Fibroblast of lung (primary cell): ENCODE results near the gene ENDOD1. TPM values are rescaled to one million over a fixed set of nuclear protein-coding genes. Genes with fewer than 3 reads are reported as not detected.

Source experiments
- DNase-seq, 2 donors: peaks; one replicate each; pipeline versions ENCODE4 v3.0.0 to v3.0.0-alpha.2; 2010; ENCODE audit warnings: low read depth in 2 of 2
- H2AFZ ChIP-seq: 2 replicates; pipeline ENCODE4 v1.5.1; 2012; ENCODE audit warnings: low read length, control low read depth, inconsistent platforms
- H3K27ac ChIP-seq: 2 replicates; pipeline ENCODE4 v1.5.1; 2011; ENCODE audit warnings: low read length, control low read depth; ENCODE audit not compliant: insufficient read depth
- H3K27me3 ChIP-seq: 2 replicates; pipeline ENCODE4 v1.5.1; 2011; ENCODE audit warnings: mild to moderate bottlenecking, low read length; ENCODE audit not compliant: control insufficient read depth, insufficient read depth
- H3K36me3 ChIP-seq: 2 replicates; pipeline ENCODE4 v1.5.1; 2011; ENCODE audit warnings: low read length; ENCODE audit not compliant: control insufficient read depth, insufficient read depth
- H3K4me1 ChIP-seq: 2 replicates; pipeline ENCODE4 v1.5.1; 2011; ENCODE audit warnings: low read length; ENCODE audit not compliant: control insufficient read depth, insufficient read depth; ENCODE audit errors: extremely low read depth
- H3K4me2 ChIP-seq: 2 replicates; pipeline ENCODE4 v1.5.1; 2011; ENCODE audit warnings: low read length, control low read depth; ENCODE audit not compliant: insufficient read depth; ENCODE audit errors: extremely low read depth
- H3K4me3 ChIP-seq, 4 experiments: fragments of 200-600 bp in 1 of 4; sonication (generic) in 1 of 4; replicated peaks in 1 of 4; 2 replicates each; pipeline ENCODE4 v1.5.1; 2011 to 2016; ENCODE audit warnings: low read length in 4 of 4, low read depth in 3 of 4, mild to moderate bottlenecking in 3 of 4, control low read depth in 2 of 4, inconsistent platforms in 1 of 4, mixed read lengths in 1 of 4; ENCODE audit not compliant: insufficient read depth in 1 of 4; ENCODE audit errors: control extremely low read depth in 1 of 4
- H3K79me2 ChIP-seq: 2 replicates; pipeline ENCODE4 v1.5.1; 2012; ENCODE audit warnings: mild to moderate bottlenecking, low read length, inconsistent platforms; ENCODE audit not compliant: control insufficient read depth, insufficient read depth
- H3K9ac ChIP-seq: 2 replicates; pipeline ENCODE4 v1.5.1; 2011; ENCODE audit warnings: mild to moderate bottlenecking, low read length, control low read depth; ENCODE audit not compliant: insufficient read depth
- H3K9me3 ChIP-seq: 2 replicates; pipeline ENCODE4 v1.5.1; 2012; ENCODE audit warnings: low read depth, low read length; ENCODE audit not compliant: control insufficient read depth, insufficient read depth
- H4K20me1 ChIP-seq: 2 replicates; pipeline ENCODE4 v1.5.1; 2011; ENCODE audit warnings: low read length; ENCODE audit not compliant: control insufficient read depth, insufficient read depth; ENCODE audit errors: extremely low read depth
- EZH2 ChIP-seq: IDR thresholded peaks from 2 replicates; pipeline ENCODE4 v1.5.1; 2012; ENCODE audit warnings: low read length, control low read depth, mild to moderate bottlenecking; ENCODE audit errors: missing control alignments
- polyA plus RNA-seq, 2 donors: library from polyadenylated mRNA; depleted of rRNA in 1 of 2; stranded (reverse) in 1 of 2; unstranded in 1 of 2; fragments of >200 nt; gene quantifications; 2 replicates each; pipeline ENCODE4 v1.2.1, GENCODE V29; 2011 to 2012; ENCODE audit warnings: missing spikeins in 1 of 2
- total RNA-seq: library from RNA; depleted of rRNA; stranded (reverse); fragments of >200 nt; gene quantifications from 2 replicates; pipeline ENCODE4 v1.2.1, GENCODE V29; 2014
- TF ChIP-seq, protein P1 (sequence below), 2 donors: IDR thresholded peaks in 1 of 2; conservative IDR thresholded peaks in 1 of 2; 1 replicate in 1 of 2; 2 replicates in 1 of 2; pipeline ENCODE4 v1.5.1; 2011 to 2012; ENCODE audit warnings: low read length in 2 of 2, control low read depth in 1 of 2, inconsistent platforms in 1 of 2, low read depth in 1 of 2, mild to moderate bottlenecking in 1 of 2

The ENDOD1 gene
- total and polyA plus RNA-seq, 2 donors (not counting 1 experiment from before 2014, with no cell fraction given), result 33.4 to 50.8 TPM

DNA sequence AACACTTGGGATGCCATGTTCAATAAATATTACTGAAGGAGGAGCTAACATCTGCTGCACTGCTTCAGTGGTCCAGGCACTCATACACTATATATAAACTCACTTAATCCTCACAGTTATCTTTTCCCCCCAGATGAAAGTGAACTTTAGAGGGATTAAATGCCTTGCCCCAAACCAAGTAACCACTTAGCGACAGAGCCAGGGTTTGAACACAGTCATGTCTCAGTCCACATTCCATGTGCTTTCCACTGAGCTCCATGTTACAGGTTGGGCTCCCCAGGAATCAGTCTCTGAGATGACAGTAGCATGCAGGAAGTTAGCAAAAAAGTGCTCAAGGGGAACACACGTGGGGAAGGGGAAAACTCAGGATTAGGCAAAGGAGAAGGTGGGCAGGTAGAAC, 59.3 kb downstream of the ENDOD1 start:
- no peak overlapping the region for H3K4me2 ChIP-seq
- no peaks in the 10 kb centered on the region for H3K36me3 ChIP-seq
- H3K9me3 ChIP-seq, result no peaks in the 10 kb centered on the region
- TF ChIP-seq, protein P1, sequence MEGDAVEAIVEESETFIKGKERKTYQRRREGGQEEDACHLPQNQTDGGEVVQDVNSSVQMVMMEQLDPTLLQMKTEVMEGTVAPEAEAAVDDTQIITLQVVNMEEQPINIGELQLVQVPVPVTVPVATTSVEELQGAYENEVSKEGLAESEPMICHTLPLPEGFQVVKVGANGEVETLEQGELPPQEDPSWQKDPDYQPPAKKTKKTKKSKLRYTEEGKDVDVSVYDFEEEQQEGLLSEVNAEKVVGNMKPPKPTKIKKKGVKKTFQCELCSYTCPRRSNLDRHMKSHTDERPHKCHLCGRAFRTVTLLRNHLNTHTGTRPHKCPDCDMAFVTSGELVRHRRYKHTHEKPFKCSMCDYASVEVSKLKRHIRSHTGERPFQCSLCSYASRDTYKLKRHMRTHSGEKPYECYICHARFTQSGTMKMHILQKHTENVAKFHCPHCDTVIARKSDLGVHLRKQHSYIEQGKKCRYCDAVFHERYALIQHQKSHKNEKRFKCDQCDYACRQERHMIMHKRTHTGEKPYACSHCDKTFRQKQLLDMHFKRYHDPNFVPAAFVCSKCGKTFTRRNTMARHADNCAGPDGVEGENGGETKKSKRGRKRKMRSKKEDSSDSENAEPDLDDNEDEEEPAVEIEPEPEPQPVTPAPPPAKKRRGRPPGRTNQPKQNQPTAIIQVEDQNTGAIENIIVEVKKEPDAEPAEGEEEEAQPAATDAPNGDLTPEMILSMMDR (conservative IDR thresholded peaks at IDR 0.05 in 1 of 2, IDR thresholded peaks at IDR 0.05 in 1 of 2; ENCODE audit: low read depth in 1 of 2, low read length in 2 of 2), result no peak
- no peak for TF ChIP-seq EZH2
- no peak overlapping the region for H3K4me3 ChIP-seq
- H3K4me1 ChIP-seq, result peaks cover 8% of the 10 kb centered on the region
- no peak overlapping the region for H3K27ac ChIP-seq
- H3K79me2 ChIP-seq, result no peaks in the 10 kb centered on the region
- DNase-seq, result no peak
- no peaks in the 10 kb centered on the region for H4K20me1 ChIP-seq
- no peak overlapping the region for H3K9ac ChIP-seq
- no peaks in the 10 kb centered on the region for H3K27me3 ChIP-seq
- H2AFZ ChIP-seq, result no peak overlapping the region

DNA sequence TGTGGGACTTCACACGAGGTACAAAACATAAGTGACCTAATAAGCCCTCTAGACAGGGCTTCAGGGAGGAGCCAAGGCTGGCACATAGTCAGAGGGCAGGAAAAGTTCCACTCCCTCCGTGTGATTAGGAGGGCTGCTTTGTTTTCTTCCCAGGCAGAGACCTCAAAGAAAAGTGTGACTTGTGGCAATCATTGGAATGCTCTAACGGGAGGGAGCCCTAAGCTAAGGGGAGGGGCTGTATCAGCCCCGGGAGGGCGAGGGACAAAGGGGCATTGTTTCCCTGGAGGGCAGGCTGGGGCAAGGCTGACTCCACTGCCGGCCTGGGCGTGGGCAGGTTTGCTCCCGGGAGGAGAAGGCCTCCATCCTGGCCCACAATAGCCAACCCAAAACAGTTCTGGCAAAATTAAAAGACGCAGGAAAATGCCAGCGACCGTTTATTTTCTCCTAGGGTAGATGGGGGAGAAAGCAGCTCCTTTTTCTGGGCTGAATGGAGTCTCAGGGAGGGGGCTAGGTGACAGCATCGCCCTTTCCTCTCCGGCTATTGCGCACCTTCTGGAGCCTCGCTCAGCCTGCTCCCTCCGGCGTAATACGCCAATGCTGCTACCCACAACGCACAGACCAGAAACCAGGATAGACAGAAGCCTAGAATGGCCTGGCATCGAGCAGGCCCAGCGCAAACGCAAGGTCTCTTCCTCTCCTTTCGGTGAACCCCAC, 60.2 kb downstream of the ENDOD1 start:
- no peaks in the 10 kb centered on the region for H3K9me3 ChIP-seq
- H4K20me1 ChIP-seq, result no peaks in the 10 kb centered on the region
- no peaks in the 10 kb centered on the region for H3K36me3 ChIP-seq
- H3K79me2 ChIP-seq, result no peaks in the 10 kb centered on the region
- TF ChIP-seq EZH2, result no peak
- TF ChIP-seq, protein P1 (conservative IDR thresholded peaks at IDR 0.05 in 1 of 2, IDR thresholded peaks at IDR 0.05 in 1 of 2; ENCODE audit: low read depth in 1 of 2, low read length in 2 of 2), result no peak
- H2AFZ ChIP-seq, result no peak overlapping the region
- peak overlapping the region in 2 of 4 experiments; percentile 56 to 61 for H3K4me3 ChIP-seq
- no peaks in the 10 kb centered on the region for H3K27me3 ChIP-seq
- H3K4me2 ChIP-seq, result no peak overlapping the region
- peak in 1 of 2 donors; percentile 66 for DNase-seq
- H3K4me1 ChIP-seq, result peaks cover 8% of the 10 kb centered on the region
- H3K9ac ChIP-seq, result no peak overlapping the region
- no peak overlapping the region for H3K27ac ChIP-seq

DNA sequence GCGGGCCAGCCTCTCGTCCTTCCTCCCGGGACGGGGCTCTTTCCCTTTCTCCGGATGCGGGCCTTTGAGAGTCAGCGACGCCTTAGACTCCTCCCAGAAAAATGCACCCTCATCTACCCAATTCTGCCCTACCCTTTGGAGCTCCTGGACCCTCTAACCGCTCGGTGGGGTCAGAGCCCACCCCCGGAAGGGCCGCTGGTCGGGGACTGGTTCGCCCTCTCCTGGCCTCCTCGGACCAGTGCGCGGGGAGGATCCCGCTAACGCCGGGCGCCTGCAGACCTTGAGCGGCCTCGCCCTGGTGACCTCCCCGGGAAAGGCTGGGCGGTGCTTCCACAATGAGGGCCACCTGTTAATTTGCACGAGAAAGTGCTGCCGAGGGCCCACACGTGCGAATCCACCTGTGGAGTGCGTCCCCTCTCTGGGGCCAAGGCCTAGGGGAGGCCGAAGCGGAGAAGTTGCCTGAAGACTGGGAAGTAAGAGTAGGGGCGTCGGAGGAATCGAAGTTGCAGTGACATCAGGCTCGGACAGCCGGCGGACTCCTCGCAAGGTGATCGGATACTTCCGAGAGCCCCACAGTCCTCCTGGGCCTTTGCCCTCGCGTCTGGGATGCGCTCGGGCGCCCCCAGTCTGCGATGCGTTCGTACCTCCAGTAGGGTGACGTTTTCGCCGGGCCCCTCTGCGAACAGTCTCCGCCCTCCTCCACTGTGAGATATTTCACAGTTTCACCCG, 61.5 kb downstream of the ENDOD1 start:
- no peaks in the 10 kb centered on the region for H3K9me3 ChIP-seq
- no peaks in the 10 kb centered on the region for H3K79me2 ChIP-seq
- H3K36me3 ChIP-seq, result no peaks in the 10 kb centered on the region
- peak overlapping the region; percentile 26 to 61 (median 42) for H3K4me3 ChIP-seq
- TF ChIP-seq, protein P1 (conservative IDR thresholded peaks at IDR 0.05 in 1 of 2, IDR thresholded peaks at IDR 0.05 in 1 of 2; ENCODE audit: low read depth in 1 of 2, low read length in 2 of 2), result peak; percentile 54 to 73
- no peak for TF ChIP-seq EZH2
- peak overlapping the region; percentile 30 for H3K27ac ChIP-seq
- DNase-seq, result peak; percentile 81 to 90
- H2AFZ ChIP-seq, result peak overlapping the region; percentile 62
- peaks cover 8% of the 10 kb centered on the region for H3K4me1 ChIP-seq
- no peaks in the 10 kb centered on the region for H4K20me1 ChIP-seq
- no peak overlapping the region for H3K9ac ChIP-seq
- peak overlapping the region; percentile 71 for H3K4me2 ChIP-seq
- no peaks in the 10 kb centered on the region for H3K27me3 ChIP-seq
